ENCODE results near the gene THRSP.

THRSP gene

DNA sequence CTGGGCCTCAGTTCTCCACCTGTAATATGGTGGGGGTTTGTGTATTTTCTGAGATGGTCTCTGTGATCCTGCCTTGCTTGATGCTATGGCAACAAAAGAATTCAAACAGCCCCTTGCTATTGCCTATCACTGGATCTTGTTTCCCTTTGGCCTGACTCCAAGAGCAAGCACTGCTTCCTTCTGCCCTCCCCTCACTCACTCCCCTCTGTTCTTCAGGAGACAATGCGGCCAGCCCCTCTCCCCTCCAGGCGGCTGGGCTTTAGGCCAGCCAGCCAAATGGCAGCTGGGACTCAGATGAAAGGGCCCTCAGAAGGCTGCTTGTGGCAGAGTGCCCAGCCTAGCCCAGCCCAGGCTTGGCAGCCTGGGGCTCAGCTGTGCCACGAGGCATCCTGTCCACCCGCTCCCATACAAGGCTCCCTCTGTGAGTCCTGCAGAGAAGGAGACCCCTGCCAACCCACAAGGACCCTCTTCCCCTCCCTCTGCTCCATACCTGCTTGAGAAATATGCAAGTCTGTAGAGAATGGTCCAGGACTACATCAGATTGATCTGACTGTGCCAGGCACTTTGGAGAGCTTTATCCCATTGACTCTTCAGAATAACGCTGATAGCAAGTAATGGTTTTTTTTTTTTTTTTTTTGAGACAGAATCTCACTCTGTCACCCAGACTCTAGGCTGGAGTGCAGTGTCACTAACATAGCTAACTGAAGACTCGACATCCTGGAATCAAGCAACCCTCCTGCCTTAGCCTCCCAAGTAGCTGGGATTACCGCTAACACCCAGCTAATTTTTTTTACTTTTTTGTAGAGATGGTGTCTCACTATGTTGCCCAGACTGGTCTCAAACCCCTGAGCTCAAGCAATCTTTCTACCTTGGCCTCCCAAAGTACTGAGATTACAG, 33.0 kb upstream of the THRSP start:
- TF ChIP-seq ELF4 (IDR thresholded peaks at IDR 0.05) (no peak), TARDBP (IDR thresholded peaks at IDR 0.05) (no peak), LEF1 (IDR thresholded peaks at IDR 0.05; ENCODE audit: borderline replicate concordance) (no peak), FOXK2 (IDR thresholded peaks at IDR 0.05) (no peak), FOXM1 (IDR thresholded peaks at IDR 0.05; ENCODE audit: borderline replicate concordance) (no peak), BHLHE40 (IDR thresholded peaks at IDR 0.05; ENCODE audit: borderline replicate concordance) (no peak), SUZ12 (IDR thresholded peaks at IDR 0.05) (no peak), CTBP1 (IDR thresholded peaks at IDR 0.05; ENCODE audit: borderline replicate concordance) (no peak), ZNF384 (IDR thresholded peaks at IDR 0.05) (no peak), NFRKB (IDR thresholded peaks at IDR 0.05) (no peak), SP1 (IDR thresholded peaks at IDR 0.05) (no peak), ARNT (IDR thresholded peaks at IDR 0.05) (no peak)
- TF ChIP-seq, protein P1, sequence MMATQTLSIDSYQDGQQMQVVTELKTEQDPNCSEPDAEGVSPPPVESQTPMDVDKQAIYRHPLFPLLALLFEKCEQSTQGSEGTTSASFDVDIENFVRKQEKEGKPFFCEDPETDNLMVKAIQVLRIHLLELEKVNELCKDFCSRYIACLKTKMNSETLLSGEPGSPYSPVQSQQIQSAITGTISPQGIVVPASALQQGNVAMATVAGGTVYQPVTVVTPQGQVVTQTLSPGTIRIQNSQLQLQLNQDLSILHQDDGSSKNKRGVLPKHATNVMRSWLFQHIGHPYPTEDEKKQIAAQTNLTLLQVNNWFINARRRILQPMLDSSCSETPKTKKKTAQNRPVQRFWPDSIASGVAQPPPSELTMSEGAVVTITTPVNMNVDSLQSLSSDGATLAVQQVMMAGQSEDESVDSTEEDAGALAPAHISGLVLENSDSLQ (IDR thresholded peaks at IDR 0.05) = no peak
- ChIA-PET POLR2A (interaction anchor here (0.7 kb wide), 2 partner anchors 9 to 11 kb away, joined by 3 read pairs; no protein-coding TSS in a partner anchor), CTCF (interaction anchor here (0.7 kb wide), 1 partner anchor 15 kb away, joined by 3 read pairs; no protein-coding TSS in a partner anchor)
- DNase-seq (ENCODE audit: extremely low spot score) = no peak

GRCh38 chr11:78031629-78032028, 32.0 kb upstream of the THRSP start:
- CTCF ChIA-PET = interaction anchor here (0.6 to 0.9 kb wide), 2 partner anchors 14 to 317 kb away, joined by 4 read pairs; no protein-coding TSS in a partner anchor
- no peak for DNase-seq (ENCODE audit: extremely low spot score)
- POLR2A ChIA-PET = interaction anchor here (0.6 to 0.7 kb wide), 2 partner anchors 10 to 37 kb away, joined by 3 to 4 read pairs; partner anchors contain the start of gene INTS4
- TF ChIP-seq, protein P1 (IDR thresholded peaks at IDR 0.05) = no peak
- TF ChIP-seq FOXK2 (IDR thresholded peaks at IDR 0.05) = no peak
- no peak for TF ChIP-seq FOXM1 (IDR thresholded peaks at IDR 0.05; ENCODE audit: borderline replicate concordance)
- TF ChIP-seq ZNF384 (IDR thresholded peaks at IDR 0.05) = no peak
- TF ChIP-seq LEF1 (IDR thresholded peaks at IDR 0.05; ENCODE audit: borderline replicate concordance) = no peak
- no peak for TF ChIP-seq NFRKB (IDR thresholded peaks at IDR 0.05)
- no peak for TF ChIP-seq CTBP1 (IDR thresholded peaks at IDR 0.05; ENCODE audit: borderline replicate concordance)
- TF ChIP-seq L3MBTL2 (conservative IDR thresholded peaks at IDR 0.05) = no peak
- TF ChIP-seq HDGF (IDR thresholded peaks at IDR 0.05; ENCODE audit: borderline replicate concordance) = no peak
- TF ChIP-seq SP1 (IDR thresholded peaks at IDR 0.05) = no peak
- TF ChIP-seq SUZ12 (IDR thresholded peaks at IDR 0.05) = no peak
- TF ChIP-seq ELF4 (IDR thresholded peaks at IDR 0.05) = no peak
- no peak for TF ChIP-seq TARDBP (IDR thresholded peaks at IDR 0.05)
- no peak for TF ChIP-seq BHLHE40 (IDR thresholded peaks at IDR 0.05; ENCODE audit: borderline replicate concordance)
- TF ChIP-seq FOXA1 (IDR thresholded peaks at IDR 0.05) = no peak
- no peak for TF ChIP-seq ARNT (IDR thresholded peaks at IDR 0.05)

DNA sequence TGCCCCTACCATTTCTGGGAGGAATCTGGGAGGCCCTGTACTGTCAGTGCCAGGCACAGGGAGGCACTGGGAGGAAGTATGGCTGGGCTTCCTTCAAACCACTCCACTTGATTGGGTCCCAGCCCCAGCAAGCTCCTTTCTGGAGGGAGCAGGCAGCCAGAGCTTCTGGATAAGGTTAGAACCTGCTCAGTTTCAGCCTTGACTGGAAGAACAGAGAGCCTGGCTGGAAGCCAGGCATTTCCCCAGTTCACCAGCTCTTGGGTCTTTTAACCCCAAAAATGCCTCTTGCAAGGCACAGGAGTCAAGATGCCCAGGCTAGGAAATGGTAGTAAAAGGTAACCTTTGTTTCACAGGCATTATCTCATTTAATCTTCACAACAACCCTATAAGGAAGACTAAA, 31.6 kb upstream of the THRSP start:
- POLR2A ChIA-PET = interaction anchor here (0.6 kb wide), 1 partner anchor 37 kb away, joined by 4 read pairs; the partner anchor contains the start of gene INTS4
- CTCF ChIA-PET = interaction anchor here (0.6 to 0.9 kb wide), 2 partner anchors 14 to 317 kb away, joined by 4 read pairs; no protein-coding TSS in a partner anchor
- DNase-seq (ENCODE audit: extremely low spot score) = no peak
- TF ChIP-seq NFRKB (IDR thresholded peaks at IDR 0.05) (no peak), FOXA1 (IDR thresholded peaks at IDR 0.05) (no peak), HDGF (IDR thresholded peaks at IDR 0.05; ENCODE audit: borderline replicate concordance) (no peak), TARDBP (IDR thresholded peaks at IDR 0.05) (no peak), CTBP1 (IDR thresholded peaks at IDR 0.05; ENCODE audit: borderline replicate concordance) (no peak), LEF1 (IDR thresholded peaks at IDR 0.05; ENCODE audit: borderline replicate concordance) (no peak), ZNF384 (IDR thresholded peaks at IDR 0.05) (no peak), L3MBTL2 (conservative IDR thresholded peaks at IDR 0.05) (no peak), SP1 (IDR thresholded peaks at IDR 0.05) (no peak), ARNT (IDR thresholded peaks at IDR 0.05) (no peak), FOXK2 (IDR thresholded peaks at IDR 0.05) (no peak), ELF4 (IDR thresholded peaks at IDR 0.05) (no peak), BHLHE40 (IDR thresholded peaks at IDR 0.05; ENCODE audit: borderline replicate concordance) (no peak)

GRCh38 chr11:78033040-78033439, 30.6 kb upstream of the THRSP start:
- no peak for DNase-seq (ENCODE audit: extremely low spot score)
- ChIA-PET POLR2A (no interaction called here), CTCF (no interaction called here)
- TF ChIP-seq SUZ12 (IDR thresholded peaks at IDR 0.05) = no peak
- no peak for TF ChIP-seq SP1 (IDR thresholded peaks at IDR 0.05)
- no peak for TF ChIP-seq FOXM1 (IDR thresholded peaks at IDR 0.05; ENCODE audit: borderline replicate concordance)
- TF ChIP-seq BHLHE40 (IDR thresholded peaks at IDR 0.05; ENCODE audit: borderline replicate concordance) = no peak
- no peak for TF ChIP-seq TARDBP (IDR thresholded peaks at IDR 0.05)
- TF ChIP-seq ELF4 (IDR thresholded peaks at IDR 0.05) = no peak
- TF ChIP-seq, protein P1 (IDR thresholded peaks at IDR 0.05) = no peak
- TF ChIP-seq L3MBTL2 (conservative IDR thresholded peaks at IDR 0.05) = no peak
- TF ChIP-seq HDGF (IDR thresholded peaks at IDR 0.05; ENCODE audit: borderline replicate concordance) = no peak

DNA sequence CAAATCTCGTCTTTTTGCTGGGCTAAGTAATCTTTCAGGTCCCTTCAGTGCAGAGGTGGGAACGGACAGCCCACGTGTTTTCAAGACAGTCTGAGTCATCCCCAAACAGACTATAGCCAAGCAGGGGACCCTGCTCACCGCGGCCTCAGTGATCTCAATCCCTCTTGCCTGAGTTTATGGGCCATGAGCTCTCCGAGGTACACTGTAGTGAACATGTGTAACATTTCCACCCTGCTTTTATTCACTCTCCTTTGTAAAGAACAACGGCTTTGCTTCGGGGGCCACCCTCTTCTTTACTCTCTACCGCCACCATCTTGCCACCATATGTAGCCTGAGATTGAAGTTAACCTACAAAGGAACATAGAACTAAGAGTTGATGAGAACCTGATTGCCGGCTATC, 29.0 kb upstream of the THRSP start:
- ChIA-PET CTCF (interaction anchor here (1.2 to 2.1 kb wide), 2 partner anchors 11 to 35 kb away, joined by 6 read pairs; no protein-coding TSS in a partner anchor), POLR2A (no interaction called here)
- no peak for DNase-seq (ENCODE audit: extremely low spot score)
- TF ChIP-seq SP1 (IDR thresholded peaks at IDR 0.05) (no peak), HDGF (IDR thresholded peaks at IDR 0.05; ENCODE audit: borderline replicate concordance) (no peak), TARDBP (IDR thresholded peaks at IDR 0.05) (no peak), SUZ12 (IDR thresholded peaks at IDR 0.05) (no peak), BHLHE40 (IDR thresholded peaks at IDR 0.05; ENCODE audit: borderline replicate concordance) (no peak), FOXA1 (IDR thresholded peaks at IDR 0.05) (no peak), FOXK2 (IDR thresholded peaks at IDR 0.05) (no peak), LEF1 (IDR thresholded peaks at IDR 0.05; ENCODE audit: borderline replicate concordance) (no peak), FOXM1 (IDR thresholded peaks at IDR 0.05; ENCODE audit: borderline replicate concordance) (no peak), NFRKB (IDR thresholded peaks at IDR 0.05) (no peak)
- TF ChIP-seq, protein P1 (IDR thresholded peaks at IDR 0.05) = no peak

All from HEK293T (cell line).